Measurements from ENCODE around the gene DLG2.

DLG2 gene

GRCh38 chr11:83845797-83846196 is 1781.3 kb downstream of the DLG2 start:
- no peak for DNase-seq (ENCODE audit: low read depth)
- H3K4me3 ChIP-seq (ENCODE audit: low read depth, low read length): no peak overlapping the region
- no peak for TF ChIP-seq CTCF (IDR thresholded peaks at IDR 0.05; ENCODE audit: control insufficient read depth, extremely low read depth, insufficient read depth)

GRCh38 chr11:83840326-83840725 is 1786.8 kb downstream of the DLG2 start:
- no peak overlapping the region for H3K4me3 ChIP-seq (ENCODE audit: low read depth, low read length)
- TF ChIP-seq CTCF (IDR thresholded peaks at IDR 0.05; ENCODE audit: control insufficient read depth, extremely low read depth, insufficient read depth): no peak
- DNase-seq (ENCODE audit: low read depth): no peak

GRCh38 chr11:83836883-83837654 is 1790.1 kb downstream of the DLG2 start:
- no peak overlapping the region for H3K4me3 ChIP-seq (ENCODE audit: low read depth, low read length)
- peak; percentile 96 for TF ChIP-seq CTCF (IDR thresholded peaks at IDR 0.05; ENCODE audit: control insufficient read depth, extremely low read depth, insufficient read depth)
- no peak for DNase-seq (ENCODE audit: low read depth)

- no peak for DNase-seq (ENCODE audit: low read depth)
- no peak for TF ChIP-seq CTCF (IDR thresholded peaks at IDR 0.05; ENCODE audit: control insufficient read depth, extremely low read depth, insufficient read depth)
Observed at GRCh38 chr11:83836065-83836464, 1791.1 kb downstream of the DLG2 start.

GRCh38 chr11:83835423-83835822 is 1791.7 kb downstream of the DLG2 start:
- no peak overlapping the region for H3K4me3 ChIP-seq (ENCODE audit: low read depth, low read length)
- no peak for TF ChIP-seq CTCF (IDR thresholded peaks at IDR 0.05; ENCODE audit: control insufficient read depth, extremely low read depth, insufficient read depth)
- DNase-seq (ENCODE audit: low read depth): no peak

More at GRCh38 chr11:83836065-83836464, 1791.1 kb downstream of the DLG2 start:
- no peak overlapping the region for H3K4me3 ChIP-seq (ENCODE audit: low read depth, low read length)

GRCh38 chr11:83831929-83832328 is 1795.2 kb downstream of the DLG2 start:
- TF ChIP-seq CTCF (IDR thresholded peaks at IDR 0.05; ENCODE audit: control insufficient read depth, extremely low read depth, insufficient read depth): no peak
- DNase-seq (ENCODE audit: low read depth): no peak
- H3K4me3 ChIP-seq (ENCODE audit: low read depth, low read length): no peak overlapping the region
